Gastroesophageal sphincter (tissue), 3 donors: ENCODE data around the gene RPUSD3.

Experiments
- CTCF ChIP-seq, 4 experiments: fragments of 200-600 bp in 2 of 4; fragments of 450-650 bp in 2 of 4; sonication (generic) in 1 of 4; IDR thresholded peaks; one replicate each; pipeline ENCODE4 v1.5.1; 2017 to 2019; ENCODE audit warnings: antibody characterized with exemption in 4 of 4, mild to moderate bottlenecking in 2 of 4, moderate library complexity in 2 of 4
- EP300 ChIP-seq: sonication (generic); formaldehyde crosslinking; IDR thresholded peaks from one replicate; pipeline ENCODE4 v1.6.1; 2017; ENCODE audit warnings: antibody characterized with exemption, mild to moderate bottlenecking
- POLR2A ChIP-seq, 2 donors: fragments of 450-650 bp; IDR thresholded peaks; one replicate each; pipeline ENCODE4 v1.6.1; 2017; ENCODE audit warnings: antibody characterized with exemption in 2 of 2, mild to moderate bottlenecking in 2 of 2, moderate library complexity in 1 of 2
- POLR2AphosphoS5 ChIP-seq: sonication (generic); formaldehyde crosslinking; IDR thresholded peaks from one replicate; pipeline ENCODE4 v1.6.1; 2017; ENCODE audit warnings: antibody characterized with exemption

- TF ChIP-seq CTCF (IDR thresholded peaks at IDR 0.05) (no peak), POLR2A (IDR thresholded peaks at IDR 0.05) (no peak), POLR2AphosphoS5 (no peak), EP300 (no peak)
Observed at GRCh38 chr3:9870978-9871377, 27.2 kb upstream of the RPUSD3 start.
